Panc1 (cell line): ENCODE measurements around the gene ZGRF1. TPM values are rescaled to one million over a fixed set of nuclear protein-coding genes. Genes with fewer than 3 reads are reported as not detected.

ENCODE experiments used
- ATAC-seq: fragments of 200-7000 bp; cut with Tn5 transposase; 2 replicates; pipeline ENCODE4 v1.9.1; 2020; ENCODE audit warnings: mild to moderate bottlenecking, moderate library complexity
- BruUV-seq: library from RNA; stranded (reverse); fragments of 400-500 nt; replicated peaks from 2 replicates; lab custom pipeline; 2021; lab: Mats Ljungman, UMichigan
- CTCF ChIA-PET: fragments of 300-600 bp; sonication (Branson Sonifier 250); formaldehyde crosslinking; loops from one replicate; lab custom pipeline; 2022; ENCODE audit warnings: antibody characterized with exemption; lab: Charles Lee
- POLR2A ChIA-PET: fragments of 300-600 bp; sonication (Branson Sonifier 250); formaldehyde crosslinking; loops from one replicate; lab custom pipeline; 2022; ENCODE audit warnings: antibody characterized with exemption; lab: Charles Lee
- DNase-seq: peaks from one replicate; pipeline ENCODE4 v3.0.0-alpha.2; 2010; ENCODE audit warnings: low read depth, low spot score
- H3K27ac ChIP-seq: 2 replicates; pipeline ENCODE4 v1.5.1; 2011; ENCODE audit warnings: mild to moderate bottlenecking, low read length, inconsistent platforms
- H3K27me3 ChIP-seq: fragments of 200-500 bp; sonication (Bioruptor generic); 2 replicates; pipeline ENCODE4 v1.6.0; 2014; ENCODE audit warnings: low read length, inconsistent platforms; ENCODE audit not compliant: control insufficient read depth, insufficient read depth
- H3K36me3 ChIP-seq: fragments of 200-500 bp; sonication (Bioruptor generic); 2 replicates; pipeline ENCODE4 v1.5.1; 2014; ENCODE audit warnings: inconsistent platforms, mild to moderate bottlenecking, low read length, moderate library complexity; ENCODE audit not compliant: control insufficient read depth, insufficient read depth
- H3K4me1 ChIP-seq: 2 replicates; pipeline ENCODE4 v1.5.1; 2011; ENCODE audit warnings: inconsistent platforms, mild to moderate bottlenecking, low read length, moderate library complexity; ENCODE audit not compliant: control insufficient read depth, insufficient read depth
- H3K4me3 ChIP-seq, 2 experiments: 2 replicates each; pipeline ENCODE4 v1.5.1; 2011 to 2012; ENCODE audit warnings: low read depth in 2 of 2, low read length in 2 of 2, mild to moderate bottlenecking in 2 of 2, inconsistent platforms in 1 of 2, moderate library complexity in 1 of 2
- H3K9me3 ChIP-seq: fragments of 200-500 bp; sonication (Bioruptor generic); 2 replicates; pipeline ENCODE4 v1.5.1; 2014; ENCODE audit warnings: low read depth, mild to moderate bottlenecking, inconsistent platforms, low read length, moderate library complexity; ENCODE audit not compliant: control insufficient read depth, insufficient read depth
- POLR2AphosphoS5 ChIP-seq: IDR thresholded peaks from 2 replicates; pipeline ENCODE4 v1.6.1; 2012; ENCODE audit warnings: mild to moderate bottlenecking, low read depth, low read length, moderate library complexity
- SIN3A ChIP-seq: IDR thresholded peaks from 2 replicates; pipeline ENCODE4 v1.6.1; 2012; ENCODE audit warnings: low read depth, mild to moderate bottlenecking, low read length, moderate library complexity, borderline replicate concordance; ENCODE audit not compliant: insufficient read depth
- TCF7L2 ChIP-seq: IDR thresholded peaks from 2 replicates; pipeline ENCODE4 v1.6.1; 2011; ENCODE audit warnings: mild to moderate bottlenecking, low read depth, low read length, inconsistent platforms
- in situ Hi-C: cut with HindIII; loops from 2 replicates; pipeline ENCODE4 v1.10.0; 2016; ENCODE audit warnings: low sequenced_read_pairs, low pct_unique_long_range_greater_than_20kb
- intact Hi-C: fragments of 100-400 bp; cut with micrococcal nuclease; formaldehyde crosslinking; loops from one replicate; pipeline ENCODE4 v1.10.0; 2022; ENCODE audit not compliant: unreplicated experiment
- total RNA-seq: library from RNA; stranded (reverse); gene quantifications from one replicate; pipeline ENCODE4 v1.2.1, GENCODE V29; 2021; ENCODE audit not compliant: unreplicated experiment
- TF ChIP-seq, protein P1 (sequence below): fragments of 450-650 bp; IDR thresholded peaks from 2 replicates; pipeline ENCODE4 v1.5.1; 2017; ENCODE audit warnings: mild to moderate bottlenecking
- TF ChIP-seq, protein P2 (sequence below), 2 experiments: IDR thresholded peaks; 2 replicates each; pipeline ENCODE4 v1.6.1; 2011 to 2012; ENCODE audit warnings: low read depth in 2 of 2, control low read depth in 1 of 2, low read length in 1 of 2, mild to moderate bottlenecking in 1 of 2, moderate library complexity in 1 of 2; ENCODE audit not compliant: insufficient read depth in 1 of 2

ZGRF1 gene
- total RNA-seq, 1 experiment from 2014 or later: 7.4 TPM

DNA sequence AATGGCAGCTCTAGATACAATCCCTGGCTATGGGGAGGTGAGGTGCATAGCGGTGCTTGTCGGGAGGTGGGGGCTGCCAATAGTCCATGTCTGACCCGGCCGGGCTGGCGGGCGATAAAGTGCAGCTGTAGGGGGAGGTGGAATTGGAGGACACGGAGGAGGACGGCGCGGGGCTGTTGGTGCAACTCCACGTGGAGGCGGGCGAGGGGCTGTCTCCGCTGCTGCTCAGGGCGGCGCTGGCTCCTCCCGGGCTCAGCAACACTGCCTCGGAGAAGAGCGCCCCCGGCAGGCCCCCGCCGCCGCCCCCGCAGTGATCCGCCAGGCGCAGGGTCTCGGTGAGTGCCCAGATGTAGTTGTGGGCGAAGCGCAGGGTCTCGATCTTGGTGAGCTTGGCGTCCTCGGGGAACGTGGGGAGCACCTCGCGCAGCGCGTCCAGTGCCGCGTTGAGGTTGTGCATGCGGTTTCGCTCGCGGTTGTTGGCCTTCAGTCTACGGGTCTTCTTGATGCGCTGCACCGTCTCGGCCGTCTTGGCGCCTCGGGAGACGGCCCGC is 122.0 kb downstream of the ZGRF1 start:
- BruUV-seq: no TSS peak
- intact Hi-C loops (no loop called here), in situ Hi-C loops (no loop called here)
- ATAC-seq (peak; percentile 52), DNase-seq (no peak)
- no peak for TF ChIP-seq SIN3A
- TF ChIP-seq, protein P1, sequence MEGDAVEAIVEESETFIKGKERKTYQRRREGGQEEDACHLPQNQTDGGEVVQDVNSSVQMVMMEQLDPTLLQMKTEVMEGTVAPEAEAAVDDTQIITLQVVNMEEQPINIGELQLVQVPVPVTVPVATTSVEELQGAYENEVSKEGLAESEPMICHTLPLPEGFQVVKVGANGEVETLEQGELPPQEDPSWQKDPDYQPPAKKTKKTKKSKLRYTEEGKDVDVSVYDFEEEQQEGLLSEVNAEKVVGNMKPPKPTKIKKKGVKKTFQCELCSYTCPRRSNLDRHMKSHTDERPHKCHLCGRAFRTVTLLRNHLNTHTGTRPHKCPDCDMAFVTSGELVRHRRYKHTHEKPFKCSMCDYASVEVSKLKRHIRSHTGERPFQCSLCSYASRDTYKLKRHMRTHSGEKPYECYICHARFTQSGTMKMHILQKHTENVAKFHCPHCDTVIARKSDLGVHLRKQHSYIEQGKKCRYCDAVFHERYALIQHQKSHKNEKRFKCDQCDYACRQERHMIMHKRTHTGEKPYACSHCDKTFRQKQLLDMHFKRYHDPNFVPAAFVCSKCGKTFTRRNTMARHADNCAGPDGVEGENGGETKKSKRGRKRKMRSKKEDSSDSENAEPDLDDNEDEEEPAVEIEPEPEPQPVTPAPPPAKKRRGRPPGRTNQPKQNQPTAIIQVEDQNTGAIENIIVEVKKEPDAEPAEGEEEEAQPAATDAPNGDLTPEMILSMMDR: peak; percentile 28
- H3K9me3 ChIP-seq: no peaks in the 10 kb centered on the region
- peaks cover 6% of the 10 kb centered on the region; the same call in 1 of the 2 replicates for H3K4me1 ChIP-seq
- no peaks in the 10 kb centered on the region for H3K36me3 ChIP-seq
- H3K27ac ChIP-seq: no peak overlapping the region
- ChIA-PET POLR2A (no interaction called here), CTCF (no interaction called here)
- peaks cover 25% of the 10 kb centered on the region for H3K27me3 ChIP-seq
- peak overlapping the region; percentile 41 to 67 for H3K4me3 ChIP-seq

DNA sequence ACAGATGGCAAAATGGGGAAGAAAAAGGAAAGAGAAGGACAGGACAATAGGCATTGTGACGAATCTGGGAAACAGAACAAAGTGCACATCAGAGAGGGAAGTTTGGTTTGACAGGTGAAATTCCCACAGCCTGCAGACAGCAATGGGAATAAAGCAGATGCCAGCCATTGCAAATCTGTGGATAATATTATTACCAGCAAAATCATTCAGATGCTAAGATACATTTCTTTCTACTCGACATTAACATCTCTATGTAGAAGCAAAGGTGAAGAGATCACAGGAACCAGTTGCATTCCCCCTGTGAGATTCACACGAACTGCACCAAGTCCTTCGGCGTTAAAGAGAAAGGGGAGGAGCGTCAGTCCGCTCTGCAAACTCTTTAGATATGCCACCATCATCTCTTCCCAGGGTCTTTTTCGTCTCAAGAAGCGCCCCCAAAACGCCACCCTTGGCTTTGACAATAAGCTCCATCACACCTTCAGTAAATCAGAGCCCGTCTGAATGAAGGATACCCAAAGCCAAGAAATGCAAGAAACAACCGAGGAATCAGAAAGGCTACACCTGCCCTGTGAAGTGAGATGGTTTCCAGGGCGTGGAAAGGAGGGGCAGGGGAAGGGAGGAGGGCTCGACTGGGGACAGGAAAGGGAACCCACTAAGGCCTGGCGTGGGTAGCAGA is 122.6 kb downstream of the ZGRF1 start:
- no peaks in the 10 kb centered on the region for H3K9me3 ChIP-seq
- H3K4me3 ChIP-seq: peak overlapping the region in 1 of 2 experiments; percentile 18; a peak in 2 of 4 replicates
- ChIA-PET CTCF (no interaction called here), POLR2A (no interaction called here)
- DNase-seq: no peak
- peaks cover 23% of the 10 kb centered on the region for H3K27me3 ChIP-seq
- BruUV-seq: no TSS peak
- H3K4me1 ChIP-seq: peaks cover 6% of the 10 kb centered on the region; the same call in 1 of the 2 replicates
- H3K36me3 ChIP-seq: no peaks in the 10 kb centered on the region; the same call in 1 of the 2 replicates
- in situ Hi-C loops (no loop called here), intact Hi-C loops (no loop called here)
- H3K27ac ChIP-seq: no peak overlapping the region
- ATAC-seq: no peak
- TF ChIP-seq, protein P2, sequence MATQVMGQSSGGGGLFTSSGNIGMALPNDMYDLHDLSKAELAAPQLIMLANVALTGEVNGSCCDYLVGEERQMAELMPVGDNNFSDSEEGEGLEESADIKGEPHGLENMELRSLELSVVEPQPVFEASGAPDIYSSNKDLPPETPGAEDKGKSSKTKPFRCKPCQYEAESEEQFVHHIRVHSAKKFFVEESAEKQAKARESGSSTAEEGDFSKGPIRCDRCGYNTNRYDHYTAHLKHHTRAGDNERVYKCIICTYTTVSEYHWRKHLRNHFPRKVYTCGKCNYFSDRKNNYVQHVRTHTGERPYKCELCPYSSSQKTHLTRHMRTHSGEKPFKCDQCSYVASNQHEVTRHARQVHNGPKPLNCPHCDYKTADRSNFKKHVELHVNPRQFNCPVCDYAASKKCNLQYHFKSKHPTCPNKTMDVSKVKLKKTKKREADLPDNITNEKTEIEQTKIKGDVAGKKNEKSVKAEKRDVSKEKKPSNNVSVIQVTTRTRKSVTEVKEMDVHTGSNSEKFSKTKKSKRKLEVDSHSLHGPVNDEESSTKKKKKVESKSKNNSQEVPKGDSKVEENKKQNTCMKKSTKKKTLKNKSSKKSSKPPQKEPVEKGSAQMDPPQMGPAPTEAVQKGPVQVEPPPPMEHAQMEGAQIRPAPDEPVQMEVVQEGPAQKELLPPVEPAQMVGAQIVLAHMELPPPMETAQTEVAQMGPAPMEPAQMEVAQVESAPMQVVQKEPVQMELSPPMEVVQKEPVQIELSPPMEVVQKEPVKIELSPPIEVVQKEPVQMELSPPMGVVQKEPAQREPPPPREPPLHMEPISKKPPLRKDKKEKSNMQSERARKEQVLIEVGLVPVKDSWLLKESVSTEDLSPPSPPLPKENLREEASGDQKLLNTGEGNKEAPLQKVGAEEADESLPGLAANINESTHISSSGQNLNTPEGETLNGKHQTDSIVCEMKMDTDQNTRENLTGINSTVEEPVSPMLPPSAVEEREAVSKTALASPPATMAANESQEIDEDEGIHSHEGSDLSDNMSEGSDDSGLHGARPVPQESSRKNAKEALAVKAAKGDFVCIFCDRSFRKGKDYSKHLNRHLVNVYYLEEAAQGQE (IDR thresholded peaks at IDR 0.05; ENCODE audit: insufficient read depth in 1 of 2, low read depth in 2 of 2, low read length in 1 of 2): no peak
- TF ChIP-seq TCF7L2 (no peak), SIN3A (no peak), POLR2AphosphoS5 (no peak)
- TF ChIP-seq, protein P1: no peak
